Lung (tissue), 12 donors: ENCODE data around the gene CORO1C. TPM values are rescaled to one million over a fixed set of nuclear protein-coding genes. Genes with fewer than 3 reads are reported as not detected.
"Not testable (repeated sequence)": the region's sequence is repeated elsewhere in the genome, so short reads cannot be mapped to it uniquely, and the experiment has no call there.

Experiments
- ATAC-seq: fragments of 200-7000 bp; cut with Tn5 transposase; one replicate; pipeline ENCODE4 v1.9.1; 2020; ENCODE audit warnings: moderate number of reproducible peaks; ENCODE audit not compliant: insufficient read depth, low FRiP score
- DNase-seq, 3 donors: peaks; one replicate each; pipeline ENCODE4 v3.0.0-alpha.2; 2013 to 2017
- H3K27ac ChIP-seq, 2 donors: one replicate each; pipeline ENCODE4 v1.5.1; 2013; ENCODE audit warnings: mild to moderate bottlenecking in 2 of 2, moderate library complexity in 2 of 2, control low read depth in 1 of 2, inconsistent platforms in 1 of 2, low read depth in 1 of 2, low read length in 1 of 2
- H3K27me3 ChIP-seq, 3 donors: one replicate each; pipeline ENCODE4 v1.5.1; 2013; ENCODE audit warnings: low read length in 2 of 3; ENCODE audit not compliant: control insufficient read depth in 3 of 3, insufficient read depth in 3 of 3
- H3K36me3 ChIP-seq, 4 donors: one replicate each; pipeline ENCODE4 v1.5.1; 2013; ENCODE audit warnings: low read length in 4 of 4, mild to moderate bottlenecking in 1 of 4, moderate library complexity in 1 of 4; ENCODE audit not compliant: control insufficient read depth in 4 of 4, insufficient read depth in 4 of 4
- H3K4me1 ChIP-seq, 5 donors: one replicate each; pipeline ENCODE4 v1.5.1; 2013; ENCODE audit warnings: low read length in 5 of 5, mild to moderate bottlenecking in 2 of 5, moderate library complexity in 1 of 5; ENCODE audit not compliant: control insufficient read depth in 5 of 5, insufficient read depth in 5 of 5
- H3K4me3 ChIP-seq: one replicate; pipeline ENCODE4 v1.5.1; 2013; ENCODE audit warnings: mild to moderate bottlenecking, control low read depth, moderate library complexity
- H3K9ac ChIP-seq, 2 donors: one replicate each; pipeline ENCODE4 v1.5.1; 2013; ENCODE audit warnings: low read length in 2 of 2, control low read depth in 1 of 2; ENCODE audit not compliant: insufficient read depth in 1 of 2
- H3K9me3 ChIP-seq, 4 donors: one replicate each; pipeline ENCODE4 v1.5.1; 2013; ENCODE audit warnings: low read length in 3 of 4, mild to moderate bottlenecking in 1 of 4, moderate library complexity in 1 of 4; ENCODE audit not compliant: control insufficient read depth in 4 of 4, insufficient read depth in 3 of 4
- CTCF ChIP-seq: IDR thresholded peaks from 2 replicates; pipeline ENCODE4 v1.5.1; 2012; ENCODE audit warnings: mild to moderate bottlenecking; ENCODE audit errors: control extremely low read depth, extremely low read depth
- WGBS, 2 donors: extraction: QIAGEN DNeasy Blood & Tissue Kit; methylation state at CpG; one replicate each; pipeline ENCODE4 v1.1.7; 2013; 5-methylcytosine and 5-hydroxymethylcytosine counted together
- polyA plus RNA-seq, 2 donors: library from polyadenylated mRNA; stranded (reverse); fragments of 200-250 nt; gene quantifications; one replicate each; pipeline ENCODE4 v1.2.1, GENCODE V29; 2013
- total RNA-seq, 2 donors: library from RNA; depleted of rRNA in 1 of 2; stranded (reverse); fragments of >200 nt in 1 of 2; gene quantifications; one replicate each; pipeline ENCODE4 v1.2.1, GENCODE V29; 2014 to 2021
- donor health status: control.
- donor health status: control.
- donor health status: Bipolar disorder and iron deficiency.
- donor health status: healthy.
- donor health status: DM: yes; HTN: yes; CAD: no.

Gene CORO1C
- total and polyA plus RNA-seq, 4 donors, result 36.4 to 227 (median 105) TPM

DNA sequence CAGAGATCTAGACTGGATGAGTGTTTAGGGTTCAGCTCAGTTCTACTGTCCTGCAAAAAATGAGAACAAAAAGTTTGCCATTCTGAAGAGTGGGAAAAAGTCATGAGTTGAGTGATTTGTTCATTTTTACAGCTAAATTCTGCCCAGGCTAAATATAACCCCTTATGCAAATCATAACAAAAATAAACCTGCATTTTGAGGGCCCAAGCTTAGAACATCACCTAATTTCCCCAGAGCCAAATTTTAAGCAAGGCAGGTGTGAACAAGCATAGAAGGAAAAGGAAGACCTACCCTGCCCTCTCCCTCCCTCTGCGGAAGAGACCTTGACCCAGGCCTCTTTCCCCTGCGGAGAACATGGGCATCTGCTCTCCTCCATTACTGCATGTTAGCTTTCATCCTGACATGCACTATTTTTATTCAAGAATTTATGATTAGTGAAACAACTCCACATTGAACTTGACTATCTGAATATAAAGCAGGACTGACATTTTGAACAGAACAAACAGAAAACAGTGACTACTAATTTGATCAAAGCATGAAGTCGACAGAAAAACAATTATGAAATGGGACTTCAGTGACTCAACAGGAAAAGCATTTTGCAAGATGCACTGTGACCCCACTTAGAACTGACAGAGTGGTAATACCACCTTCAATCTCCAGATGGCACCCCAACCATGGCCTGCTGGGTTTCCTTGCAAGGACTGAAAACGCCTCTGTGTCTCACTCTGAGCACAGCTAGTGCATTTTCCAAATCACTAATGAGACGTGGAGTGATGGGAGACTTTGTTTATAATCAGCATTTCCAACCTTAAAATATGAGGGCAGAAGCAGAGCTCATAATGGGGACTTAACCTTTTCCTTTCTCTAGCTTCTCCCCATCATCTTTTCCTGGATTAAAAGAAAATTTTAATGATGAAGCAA, 66.7 kb downstream of the CORO1C start:
- 1 to 8% methylated on average over 5 of the region's 5 CpGs for WGBS, 2 donors

GRCh38 chr12:108663324-108664015, 67.8 kb downstream of the CORO1C start:
- no peaks in the 10 kb centered on the region for H3K9me3 ChIP-seq
- no peak for ATAC-seq
- no peak overlapping the region for H3K27ac ChIP-seq
- H3K27me3 ChIP-seq, result no peaks in the 10 kb centered on the region
- H3K4me1 ChIP-seq, result peaks cover 0 to 30% (median 22%) of the 10 kb centered on the region in 5 donors
- peaks cover 2 to 14% (median 8%) of the 10 kb centered on the region in 4 donors for H3K36me3 ChIP-seq
- TF ChIP-seq CTCF, result no peak
- 98 to 99% methylated on average over 4 of the region's 4 CpGs for WGBS, 2 donors
- no peak for DNase-seq
- H3K4me3 ChIP-seq, result no peak overlapping the region
- H3K9ac ChIP-seq, result no peak overlapping the region

More for the DNA sequence above, 66.7 kb downstream of the CORO1C start:
- Histone ChIP-seq H3K36me3 (peaks cover 0 to 10% (median 4%) of the 10 kb centered on the region in 4 donors), H3K27ac (peak overlapping the region; percentile 82 to 85), H3K4me1 (peaks cover 0 to 30% (median 22%) of the 10 kb centered on the region in 5 donors), H3K9ac (peak overlapping the region in 1 of 2 donors; percentile 52), H3K9me3 (no peaks in the 10 kb centered on the region), H3K27me3 (no peaks in the 10 kb centered on the region), H3K4me3 (no peak overlapping the region)
- peak; percentile 92 to 97 (median 96) for DNase-seq
- TF ChIP-seq CTCF, result peak; percentile 95
- peak; percentile 95 for ATAC-seq

- not testable (repeated sequence) for H3K4me1 ChIP-seq, H3K27me3 ChIP-seq, ATAC-seq, H3K4me3 ChIP-seq, H3K9ac ChIP-seq, H3K9me3 ChIP-seq, DNase-seq, H3K27ac ChIP-seq
- 94 to 97% methylated on average over 4 of the region's 4 CpGs for WGBS, 2 donors
- H3K36me3 ChIP-seq, result peaks cover 5 to 28% (median 22%) of the 10 kb centered on the region in 4 donors
These were observed 73.2 kb downstream of the CORO1C start for GRCh38 chr12:108658115-108658514.
